ENCODE measurements around the gene SLC4A4.

GRCh38 chr4:71571346-71571745 is 232.5 kb downstream of the SLC4A4 start:
- TF ChIP-seq CTCF (conservative IDR thresholded peaks at IDR 0.05 in 1 of 2, IDR thresholded peaks at IDR 0.05 in 1 of 2; ENCODE audit: low read depth in 1 of 2, low read length in 2 of 2), result no peak
- no peak for TF ChIP-seq EZH2 (IDR thresholded peaks at IDR 0.05; ENCODE audit: low read length, missing control alignments)

Measured in fibroblast of lung (primary cell).